HL-60 (cell line): Measurements from ENCODE around the gene CEP162.

Experiments used
- GABPA ChIP-seq: IDR thresholded peaks from 2 replicates; pipeline ENCODE4 v1.6.1; 2012; ENCODE audit warnings: low read depth
- POLR2AphosphoS5 ChIP-seq: IDR thresholded peaks from 2 replicates; pipeline ENCODE4 v1.6.1; 2012; ENCODE audit warnings: low read depth
- SPI1 ChIP-seq: IDR thresholded peaks from 2 replicates; pipeline ENCODE4 v1.6.1; 2012; ENCODE audit warnings: low read depth, mild to moderate bottlenecking, borderline replicate concordance
- TF ChIP-seq, protein P1 (sequence below): IDR thresholded peaks from one replicate; pipeline ENCODE4 v1.5.1; 2011; ENCODE audit warnings: low read length, control low read depth, inconsistent platforms; ENCODE audit not compliant: insufficient read depth
- TF ChIP-seq, protein P2 (sequence below): IDR thresholded peaks from 2 replicates; pipeline ENCODE4 v1.6.1; 2012; ENCODE audit warnings: low read depth; ENCODE audit not compliant: insufficient replicate concordance

DNA sequence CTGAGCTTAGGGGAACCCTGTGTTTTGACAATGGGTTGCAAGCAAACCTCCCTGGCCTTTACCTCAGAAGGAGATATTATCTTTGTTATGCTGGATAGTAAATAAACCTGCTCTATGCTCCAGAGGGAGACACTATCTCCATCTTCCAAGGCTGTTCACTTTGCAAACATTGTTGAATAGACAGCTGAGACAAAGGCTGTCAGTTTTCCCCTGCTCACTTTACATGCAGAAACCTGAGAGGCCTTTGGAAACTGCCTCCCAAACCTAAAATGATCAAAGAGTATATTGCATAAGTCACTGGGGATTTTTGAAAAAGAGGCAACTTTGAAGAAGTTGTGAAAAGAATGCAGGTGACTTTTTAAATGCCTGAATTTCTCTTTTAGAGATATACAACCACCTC lies 132.3 kb downstream of the CEP162 start:
- TF ChIP-seq, protein P1, sequence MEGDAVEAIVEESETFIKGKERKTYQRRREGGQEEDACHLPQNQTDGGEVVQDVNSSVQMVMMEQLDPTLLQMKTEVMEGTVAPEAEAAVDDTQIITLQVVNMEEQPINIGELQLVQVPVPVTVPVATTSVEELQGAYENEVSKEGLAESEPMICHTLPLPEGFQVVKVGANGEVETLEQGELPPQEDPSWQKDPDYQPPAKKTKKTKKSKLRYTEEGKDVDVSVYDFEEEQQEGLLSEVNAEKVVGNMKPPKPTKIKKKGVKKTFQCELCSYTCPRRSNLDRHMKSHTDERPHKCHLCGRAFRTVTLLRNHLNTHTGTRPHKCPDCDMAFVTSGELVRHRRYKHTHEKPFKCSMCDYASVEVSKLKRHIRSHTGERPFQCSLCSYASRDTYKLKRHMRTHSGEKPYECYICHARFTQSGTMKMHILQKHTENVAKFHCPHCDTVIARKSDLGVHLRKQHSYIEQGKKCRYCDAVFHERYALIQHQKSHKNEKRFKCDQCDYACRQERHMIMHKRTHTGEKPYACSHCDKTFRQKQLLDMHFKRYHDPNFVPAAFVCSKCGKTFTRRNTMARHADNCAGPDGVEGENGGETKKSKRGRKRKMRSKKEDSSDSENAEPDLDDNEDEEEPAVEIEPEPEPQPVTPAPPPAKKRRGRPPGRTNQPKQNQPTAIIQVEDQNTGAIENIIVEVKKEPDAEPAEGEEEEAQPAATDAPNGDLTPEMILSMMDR: no peak
- TF ChIP-seq POLR2AphosphoS5: no peak
- no peak for TF ChIP-seq GABPA
- TF ChIP-seq, protein P2, sequence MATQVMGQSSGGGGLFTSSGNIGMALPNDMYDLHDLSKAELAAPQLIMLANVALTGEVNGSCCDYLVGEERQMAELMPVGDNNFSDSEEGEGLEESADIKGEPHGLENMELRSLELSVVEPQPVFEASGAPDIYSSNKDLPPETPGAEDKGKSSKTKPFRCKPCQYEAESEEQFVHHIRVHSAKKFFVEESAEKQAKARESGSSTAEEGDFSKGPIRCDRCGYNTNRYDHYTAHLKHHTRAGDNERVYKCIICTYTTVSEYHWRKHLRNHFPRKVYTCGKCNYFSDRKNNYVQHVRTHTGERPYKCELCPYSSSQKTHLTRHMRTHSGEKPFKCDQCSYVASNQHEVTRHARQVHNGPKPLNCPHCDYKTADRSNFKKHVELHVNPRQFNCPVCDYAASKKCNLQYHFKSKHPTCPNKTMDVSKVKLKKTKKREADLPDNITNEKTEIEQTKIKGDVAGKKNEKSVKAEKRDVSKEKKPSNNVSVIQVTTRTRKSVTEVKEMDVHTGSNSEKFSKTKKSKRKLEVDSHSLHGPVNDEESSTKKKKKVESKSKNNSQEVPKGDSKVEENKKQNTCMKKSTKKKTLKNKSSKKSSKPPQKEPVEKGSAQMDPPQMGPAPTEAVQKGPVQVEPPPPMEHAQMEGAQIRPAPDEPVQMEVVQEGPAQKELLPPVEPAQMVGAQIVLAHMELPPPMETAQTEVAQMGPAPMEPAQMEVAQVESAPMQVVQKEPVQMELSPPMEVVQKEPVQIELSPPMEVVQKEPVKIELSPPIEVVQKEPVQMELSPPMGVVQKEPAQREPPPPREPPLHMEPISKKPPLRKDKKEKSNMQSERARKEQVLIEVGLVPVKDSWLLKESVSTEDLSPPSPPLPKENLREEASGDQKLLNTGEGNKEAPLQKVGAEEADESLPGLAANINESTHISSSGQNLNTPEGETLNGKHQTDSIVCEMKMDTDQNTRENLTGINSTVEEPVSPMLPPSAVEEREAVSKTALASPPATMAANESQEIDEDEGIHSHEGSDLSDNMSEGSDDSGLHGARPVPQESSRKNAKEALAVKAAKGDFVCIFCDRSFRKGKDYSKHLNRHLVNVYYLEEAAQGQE: no peak
- no peak for TF ChIP-seq SPI1
